Sigmoid colon (tissue), 4 donors: ENCODE data around the gene FAM98C.

Experiments used
- POLR2AphosphoS5 ChIP-seq, 4 donors: sonication (generic); formaldehyde crosslinking; IDR thresholded peaks; one replicate each; pipeline ENCODE4 v1.6.1; 2017; ENCODE audit warnings: antibody characterized with exemption in 4 of 4
- TF ChIP-seq, protein P1 (sequence below), 4 experiments: fragments of 450-650 bp in 3 of 4; fragments of 200-600 bp in 1 of 4; IDR thresholded peaks; one replicate each; pipeline ENCODE4 v1.5.1; 2016 to 2019; ENCODE audit warnings: antibody characterized with exemption in 4 of 4, mild to moderate bottlenecking in 3 of 4, moderate library complexity in 2 of 4

- no peak for TF ChIP-seq POLR2AphosphoS5 (IDR thresholded peaks at IDR 0.05)
- TF ChIP-seq, protein P1, sequence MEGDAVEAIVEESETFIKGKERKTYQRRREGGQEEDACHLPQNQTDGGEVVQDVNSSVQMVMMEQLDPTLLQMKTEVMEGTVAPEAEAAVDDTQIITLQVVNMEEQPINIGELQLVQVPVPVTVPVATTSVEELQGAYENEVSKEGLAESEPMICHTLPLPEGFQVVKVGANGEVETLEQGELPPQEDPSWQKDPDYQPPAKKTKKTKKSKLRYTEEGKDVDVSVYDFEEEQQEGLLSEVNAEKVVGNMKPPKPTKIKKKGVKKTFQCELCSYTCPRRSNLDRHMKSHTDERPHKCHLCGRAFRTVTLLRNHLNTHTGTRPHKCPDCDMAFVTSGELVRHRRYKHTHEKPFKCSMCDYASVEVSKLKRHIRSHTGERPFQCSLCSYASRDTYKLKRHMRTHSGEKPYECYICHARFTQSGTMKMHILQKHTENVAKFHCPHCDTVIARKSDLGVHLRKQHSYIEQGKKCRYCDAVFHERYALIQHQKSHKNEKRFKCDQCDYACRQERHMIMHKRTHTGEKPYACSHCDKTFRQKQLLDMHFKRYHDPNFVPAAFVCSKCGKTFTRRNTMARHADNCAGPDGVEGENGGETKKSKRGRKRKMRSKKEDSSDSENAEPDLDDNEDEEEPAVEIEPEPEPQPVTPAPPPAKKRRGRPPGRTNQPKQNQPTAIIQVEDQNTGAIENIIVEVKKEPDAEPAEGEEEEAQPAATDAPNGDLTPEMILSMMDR (IDR thresholded peaks at IDR 0.05), result no peak
Measured at GRCh38 chr19:38388349-38389100, 14.4 kb upstream of the FAM98C start, which contains the start of gene SPRED3.
